Uterus (tissue), 4 donors: ENCODE measurements around the gene ACP6. TPM values are rescaled to one million over a fixed set of nuclear protein-coding genes. Genes with fewer than 3 reads are reported as not detected.

ENCODE experiments used
- DNase-seq, 2 donors: peaks; one replicate each; pipeline ENCODE4 v3.0.0-alpha.2; 2019 to 2020
- H3K27ac ChIP-seq, 2 donors: fragments of 200-600 bp; sonication (generic); 1 replicate in 1 of 2; 2 replicates in 1 of 2; pipeline ENCODE4 v1.5.1; 2016 to 2018
- H3K27me3 ChIP-seq, 2 donors: fragments of 200-600 bp; sonication (generic); one replicate each; pipeline ENCODE4 v1.5.1; 2018 to 2019; ENCODE audit warnings: control low read depth in 1 of 2
- H3K36me3 ChIP-seq, 2 donors: fragments of 200-600 bp; sonication (generic); one replicate each; pipeline ENCODE4 v1.5.1; 2019; ENCODE audit warnings: control low read depth in 1 of 2
- H3K4me1 ChIP-seq, 2 donors: fragments of 200-600 bp; sonication (generic); one replicate each; pipeline ENCODE4 v1.5.1; 2018 to 2019; ENCODE audit warnings: control low read depth in 1 of 2
- H3K4me3 ChIP-seq, 2 donors: fragments of 200-600 bp; sonication (generic); 1 replicate in 1 of 2; 2 replicates in 1 of 2; pipeline ENCODE4 v1.5.1; 2018 to 2019; ENCODE audit warnings: mild to moderate bottlenecking in 1 of 2
- H3K9me3 ChIP-seq, 2 donors: fragments of 200-600 bp; sonication (generic); one replicate each; pipeline ENCODE4 v1.5.1; 2019; ENCODE audit warnings: control low read depth in 1 of 2
- CTCF ChIP-seq, 4 experiments: fragments of 200-600 bp in 2 of 4; fragments of 450-650 bp in 2 of 4; sonication (generic) in 2 of 4; IDR thresholded peaks; one replicate each; pipeline ENCODE4 v1.5.1; 2016 to 2019; ENCODE audit warnings: antibody characterized with exemption in 4 of 4, mild to moderate bottlenecking in 2 of 4, moderate library complexity in 1 of 4
- POLR2A ChIP-seq, 2 donors: fragments of 450-650 bp; IDR thresholded peaks; one replicate each; pipeline ENCODE4 v1.6.1; 2016; ENCODE audit warnings: antibody characterized with exemption in 2 of 2, mild to moderate bottlenecking in 1 of 2, moderate library complexity in 1 of 2
- intact Hi-C: fragments of 100-400 bp; cut with DNase I; formaldehyde crosslinking; loops from one replicate; pipeline ENCODE4 v1.15.1; 2023; ENCODE audit warnings: low total_unique reads
- total RNA-seq, 4 donors: library from RNA; depleted of rRNA in 3 of 4; stranded (reverse); fragments of >200 nt in 3 of 4; gene quantifications; one replicate each; pipeline versions ENCODE4 v1.1.0 to v1.2.4, GENCODE V29; 2014 to 2023
- donor health status: DM: yes; HTN: yes; CAD: no.

ACP6 gene
- total RNA-seq = 10 to 100 TPM in 2 of 4 donors, 1 to 10 TPM in 2; 3.6 to 29.3 (median 9.7) TPM

- H3K27me3 ChIP-seq = no peaks in the 10 kb centered on the region
- peak within 1 kb of the TSS; percentile 77 to 83 for H3K27ac ChIP-seq
- no peaks in the 10 kb centered on the region for H3K4me1 ChIP-seq
- H3K4me3 ChIP-seq = peak within 1 kb of the TSS; percentile 59 to 69
- intact Hi-C loops = no loop called here
- no peaks in the 10 kb centered on the region for H3K9me3 ChIP-seq
- TF ChIP-seq CTCF (IDR thresholded peaks at IDR 0.05) = no peak
- TF ChIP-seq POLR2A (IDR thresholded peaks at IDR 0.05) = peak in 1 of 2 donors; percentile 78
- peak; percentile 94 to 95 for DNase-seq
- H3K36me3 ChIP-seq = no peaks in the 10 kb centered on the region
These were observed at the start of gene ACP6 for GRCh38 chr1:147670319-147671001. Gene ACP6, minus strand, starts transcription at chr1:147670524. Its CDS starts 476 bp downstream, at chr1:147670048.

GRCh38 chr1:147719711-147720225, 49.4 kb upstream of the ACP6 start:
- H3K36me3 ChIP-seq = no peaks in the 10 kb centered on the region
- no peak for TF ChIP-seq POLR2A (IDR thresholded peaks at IDR 0.05)
- no peak for TF ChIP-seq CTCF (IDR thresholded peaks at IDR 0.05)
- no peaks in the 10 kb centered on the region for H3K9me3 ChIP-seq
- intact Hi-C loops = loop anchor here (5.0 kb wide), 1 partner anchor 173 kb away; no protein-coding TSS in a partner anchor
- H3K4me3 ChIP-seq = no peak overlapping the region
- H3K4me1 ChIP-seq = no peaks in the 10 kb centered on the region
- no peak for DNase-seq
- no peaks in the 10 kb centered on the region for H3K27me3 ChIP-seq
- no peak overlapping the region for H3K27ac ChIP-seq

- TF ChIP-seq CTCF (IDR thresholded peaks at IDR 0.05) = no peak
- TF ChIP-seq POLR2A (IDR thresholded peaks at IDR 0.05) = no peak
- Histone ChIP-seq H3K27ac (no peak overlapping the region), H3K36me3 (no peaks in the 10 kb centered on the region), H3K4me3 (no peak overlapping the region), H3K4me1 (no peaks in the 10 kb centered on the region), H3K9me3 (no peaks in the 10 kb centered on the region), H3K27me3 (no peaks in the 10 kb centered on the region)
- no peak for DNase-seq
- intact Hi-C loops = no loop called here
These were observed 48.8 kb upstream of the ACP6 start for GRCh38 chr1:147719029-147719698.

GRCh38 chr1:147717706-147718097, 47.4 kb upstream of the ACP6 start:
- intact Hi-C loops = no loop called here
- Histone ChIP-seq H3K4me1 (no peaks in the 10 kb centered on the region), H3K27me3 (no peaks in the 10 kb centered on the region), H3K36me3 (no peaks in the 10 kb centered on the region), H3K9me3 (no peaks in the 10 kb centered on the region), H3K27ac (no peak overlapping the region), H3K4me3 (no peak overlapping the region)
- TF ChIP-seq CTCF (IDR thresholded peaks at IDR 0.05) (no peak), POLR2A (IDR thresholded peaks at IDR 0.05) (no peak)
- no peak for DNase-seq
